ENCODE measurements around the gene GRID1.

GRCh38 chr10:85622425-85622824, 744.2 kb downstream of the GRID1 start:
- TF ChIP-seq CTCF (IDR thresholded peaks at IDR 0.05) = no peak
- no peak for TF ChIP-seq POLR2A (IDR thresholded peaks at IDR 0.05)
